Activated naive CD4-positive, alpha-beta T cell treated with Interleukin-2 at 50 U/mL for 16 hours (primary cell): Measurements from ENCODE around the gene FOXJ3.
"Not testable (repeated sequence)": the region's sequence is repeated elsewhere in the genome, so short reads cannot be mapped to it uniquely, and the experiment has no call there.

Source experiments
- DNase-seq: peaks from one replicate; pipeline ENCODE4 v3.0.0-alpha.2; 2020

Gene FOXJ3

GRCh38 chr1:42239555-42239954, 95.5 kb downstream of the FOXJ3 start:
- DNase-seq: no peak

- no peak for DNase-seq
Measured at GRCh38 chr1:42239041-42239440, 96.0 kb downstream of the FOXJ3 start.

- no peak for DNase-seq
Measured at GRCh38 chr1:42231253-42231652, 103.8 kb downstream of the FOXJ3 start.

GRCh38 chr1:42228938-42229337, 106.1 kb downstream of the FOXJ3 start:
- no peak for DNase-seq

GRCh38 chr1:42223036-42223435, 112.0 kb downstream of the FOXJ3 start:
- no peak for DNase-seq

- DNase-seq: no peak
Measured at GRCh38 chr1:42221952-42222606, 113.0 kb downstream of the FOXJ3 start.

- DNase-seq: no peak
Measured at GRCh38 chr1:42221456-42221855, 113.6 kb downstream of the FOXJ3 start.

GRCh38 chr1:42219627-42220026, 115.4 kb downstream of the FOXJ3 start:
- DNase-seq: no peak

GRCh38 chr1:42214447-42214871, 120.6 kb downstream of the FOXJ3 start:
- DNase-seq: no peak

GRCh38 chr1:42211224-42211623, 123.8 kb downstream of the FOXJ3 start:
- DNase-seq: no peak

GRCh38 chr1:42210421-42211133, 124.5 kb downstream of the FOXJ3 start:
- DNase-seq: no peak

- no peak for DNase-seq
Measured at GRCh38 chr1:42209526-42210251, 125.3 kb downstream of the FOXJ3 start.

- DNase-seq: not testable (repeated sequence)
Measured at GRCh38 chr1:42206930-42207329, 128.1 kb downstream of the FOXJ3 start.

- no peak for DNase-seq
Measured at GRCh38 chr1:42206164-42206563, 128.9 kb downstream of the FOXJ3 start.

- no peak for DNase-seq
Measured at GRCh38 chr1:42201986-42202385, 133.0 kb downstream of the FOXJ3 start.

GRCh38 chr1:42198251-42198650, 136.8 kb downstream of the FOXJ3 start:
- DNase-seq: no peak

GRCh38 chr1:42195841-42196240, 139.2 kb downstream of the FOXJ3 start:
- no peak for DNase-seq

- DNase-seq: no peak
Measured at GRCh38 chr1:42192106-42192505, 142.9 kb downstream of the FOXJ3 start.

GRCh38 chr1:42191319-42191718, 143.7 kb downstream of the FOXJ3 start:
- DNase-seq: no peak

GRCh38 chr1:42189931-42190853, 144.8 kb downstream of the FOXJ3 start:
- DNase-seq: no peak

GRCh38 chr1:42186152-42186551, 148.9 kb downstream of the FOXJ3 start:
- no peak for DNase-seq

- DNase-seq: no peak
Measured at GRCh38 chr1:42184616-42185015, 150.4 kb downstream of the FOXJ3 start.

- no peak for DNase-seq
Measured at GRCh38 chr1:42183957-42184268, 151.1 kb downstream of the FOXJ3 start.
